ENCODE data around the gene RICTOR.

The RICTOR gene

GRCh38 chr5:38891563-38891962 is 182.6 kb downstream of the RICTOR start:
- H3K4me3 ChIP-seq (ENCODE audit: low read depth, low read length) = no peak overlapping the region

GRCh38 chr5:38889424-38889823 is 184.8 kb downstream of the RICTOR start:
- no peak overlapping the region for H3K4me3 ChIP-seq (ENCODE audit: low read depth, low read length)

GRCh38 chr5:38888041-38888440 is 186.2 kb downstream of the RICTOR start:
- no peak overlapping the region for H3K4me3 ChIP-seq (ENCODE audit: low read depth, low read length)
